K562 (cell line): ENCODE results near the gene ATP8B2. TPM values are rescaled to one million over a fixed set of nuclear protein-coding genes. Genes with fewer than 3 reads are reported as not detected.

Source experiments
- ARNT ChIP-seq, 2 experiments: fragments of 450-650 bp; IDR thresholded peaks; 2 replicates each; pipeline ENCODE4 v1.6.1; 2016; ENCODE audit warnings: mild to moderate bottlenecking in 1 of 2
- BCL6 ChIP-seq: fragments of 250-450 bp; sonication (Bioruptor Pico); IDR thresholded peaks from 2 replicates; pipeline ENCODE4 v1.4.0; 2020
- CEBPG ChIP-seq, 3 experiments: fragments of 200-800 bp in 1 of 3; sonication (Bioruptor generic) in 1 of 3; sonication (generic) in 1 of 3; formaldehyde crosslinking in 1 of 3; IDR thresholded peaks in 2 of 3; conservative IDR thresholded peaks in 1 of 3; 2 replicates each; pipeline versions ENCODE4 v1.6.1 to v1.8.0; 2016 to 2022; ENCODE audit warnings: missing compliant biosample characterization in 2 of 3, missing genetic modification characterization in 2 of 3, mild to moderate bottlenecking in 1 of 3, missing genetic modification reagents in 1 of 3
- ETS2 ChIP-seq: IDR thresholded peaks from 2 replicates; pipeline ENCODE4 v1.6.1; 2016; ENCODE audit warnings: borderline replicate concordance, missing genetic modification characterization, mild to moderate bottlenecking, moderate library complexity, missing compliant biosample characterization; ENCODE audit not compliant: poor library complexity, severe bottlenecking
- GATAD2B ChIP-seq: fragments of 450-650 bp; IDR thresholded peaks from 2 replicates; pipeline ENCODE4 v1.6.1; 2017; ENCODE audit warnings: mild to moderate bottlenecking, borderline replicate concordance
- IFI16 ChIP-seq: fragments of 250-450 bp; sonication (Bioruptor Pico); IDR thresholded peaks from 2 replicates; pipeline ENCODE4 v2.1.2; 2022; ENCODE audit warnings: mild to moderate bottlenecking, inconsistent platforms
- MNT ChIP-seq, 2 experiments: fragments of 450-650 bp; conservative IDR thresholded peaks; 2 replicates each; pipeline ENCODE4 v1.6.1; 2017; ENCODE audit warnings: mild to moderate bottlenecking in 2 of 2, moderate library complexity in 2 of 2
- MTA2 ChIP-seq: fragments of 450-650 bp; IDR thresholded peaks from 2 replicates; pipeline ENCODE4 v1.6.1; 2016; ENCODE audit warnings: low read depth
- NEUROD1 ChIP-seq: fragments of 150-350 bp; IDR thresholded peaks from 2 replicates; pipeline ENCODE4 v1.6.1; 2014; ENCODE audit warnings: borderline replicate concordance, low read length, low read depth; ENCODE audit not compliant: partially characterized antibody
- PHF8 ChIP-seq: fragments of 200-600 bp; sonication (generic); IDR thresholded peaks from 2 replicates; pipeline ENCODE4 v1.6.1; 2012; ENCODE audit warnings: mixed run types, mild to moderate bottlenecking, inconsistent platforms, low read length, moderate library complexity, borderline replicate concordance
- POLR3A ChIP-seq: IDR thresholded peaks from 2 replicates; pipeline ENCODE4 v1.6.1; 2011; ENCODE audit warnings: borderline replicate concordance, mild to moderate bottlenecking, moderate library complexity; ENCODE audit not compliant: insufficient read length, insufficient read depth; ENCODE audit errors: extremely low read depth
- RBBP5 ChIP-seq: fragments of 200-600 bp; sonication (generic); IDR thresholded peaks from 2 replicates; pipeline ENCODE4 v1.6.1; 2012; ENCODE audit warnings: borderline replicate concordance, mild to moderate bottlenecking, low read length, control low read depth, inconsistent platforms; ENCODE audit not compliant: insufficient read depth, poor library complexity, severe bottlenecking
- RBM17 ChIP-seq: fragments of 200-400 bp; formaldehyde crosslinking; IDR thresholded peaks from 2 replicates; pipeline ENCODE4 v1.6.1; 2017; ENCODE audit warnings: low read depth, mild to moderate bottlenecking, low read length, borderline replicate concordance
- SMARCA4 ChIP-seq: fragments of 450-650 bp; IDR thresholded peaks from 2 replicates; pipeline ENCODE4 v1.6.1; 2016
- SMARCE1 ChIP-seq: fragments of 450-650 bp; IDR thresholded peaks from 2 replicates; pipeline ENCODE4 v1.7.1; 2016; ENCODE audit warnings: mild to moderate bottlenecking
- TBP ChIP-seq: optimal IDR thresholded peaks from 2 replicates; pipeline ENCODE3; 2011; ENCODE audit warnings: low read depth, low read length, improper control_type of control experiment
- VEZF1 ChIP-seq: fragments of 200-800 bp; sonication (Bioruptor generic); IDR thresholded peaks from 2 replicates; pipeline ENCODE4 v1.6.1; 2017; ENCODE audit warnings: missing genetic modification characterization, missing compliant biosample characterization
- ZBED1 ChIP-seq: IDR thresholded peaks from 2 replicates; pipeline ENCODE4 v1.6.1; 2014
- ZNF41 ChIP-seq: fragments of 250-450 bp; sonication (Bioruptor Pico); conservative IDR thresholded peaks from 2 replicates; pipeline ENCODE4 v1.4.0; 2020; ENCODE audit warnings: mild to moderate bottlenecking
- ZNF436 ChIP-seq: fragments of 250-450, 450-650 bp; sonication (Bioruptor Pico); formaldehyde crosslinking; IDR thresholded peaks from 2 replicates; pipeline ENCODE4 v1.7.0; 2020; ENCODE audit warnings: mild to moderate bottlenecking
- ZNF586 ChIP-seq: fragments of 450-650 bp; formaldehyde crosslinking; conservative IDR thresholded peaks from 2 replicates; pipeline ENCODE4 v1.4.0; 2020; ENCODE audit warnings: mild to moderate bottlenecking, moderate library complexity
- ZNF609 ChIP-seq: sonication (generic); formaldehyde crosslinking; IDR thresholded peaks from 2 replicates; pipeline ENCODE4 v1.8.1; 2023; ENCODE audit warnings: missing genetic modification reagents, mild to moderate bottlenecking, borderline replicate concordance
- polyA plus RNA-seq, 8 experiments: library from polyadenylated mRNA; depleted of rRNA in 4 of 8; stranded (reverse) in 5 of 8; unstranded in 3 of 8; fragments of >200 nt; fragmentation: Nextera tagmentation in 2 of 8; fragmentation: Illumina TruSeq in 1 of 8; extraction: Ambion mirVana in 2 of 8; extraction: Trizol in 1 of 8; gene quantifications; 2 replicates each; pipeline versions ENCODE4 v1.2.1 to v1.2.3, GENCODE V29; 2011 to 2014; ENCODE audit warnings: inconsistent platforms in 1 of 8, missing spikeins in 1 of 8
- total RNA-seq, 7 experiments: library from RNA; depleted of rRNA in 6 of 7; stranded (reverse); fragments of >200 nt in 6 of 7; fragmentation: Illumina TruSeq in 2 of 7; extraction: Trizol in 2 of 7; gene quantifications; 2 replicates each; pipeline versions ENCODE4 v1.2.1 to v1.2.3, GENCODE V29; 2011 to 2021; ENCODE audit warnings: low replicate concordance in 1 of 7

Gene ATP8B2
- total and polyA plus RNA-seq, 9 of the 15 experiments (the other 6 are each of a cell fraction or from before 2014, with no cell fraction given) = 0.27 to 33.2 (median 18.4) TPM

- peak; percentile 26 for TF ChIP-seq RBBP5
- TF ChIP-seq ZNF586 (CRISPR knock-in tag) = no peak
- TF ChIP-seq BCL6 (CRISPR knock-in tag) = no peak
- no peak for TF ChIP-seq ZNF41
- TF ChIP-seq POLR3A = no peak
- peak; percentile 93 for TF ChIP-seq SMARCE1
- TF ChIP-seq IFI16 = no peak
- no peak for TF ChIP-seq ARNT (IDR thresholded peaks at IDR 0.05)
- no peak for TF ChIP-seq RBM17
- TF ChIP-seq PHF8 = no peak
- TF ChIP-seq ZBED1 = no peak
- TF ChIP-seq VEZF1 (CRISPR knock-in tag) = no peak
- peak; percentile 59 for TF ChIP-seq MTA2
- peak; percentile 38 for TF ChIP-seq NEUROD1
- TF ChIP-seq TBP = no peak
- TF ChIP-seq GATAD2B = peak; percentile 80
- no peak for TF ChIP-seq ZNF436
- TF ChIP-seq SMARCA4 = peak; percentile 94
- no peak for TF ChIP-seq ZNF609 (CRISPR knock-in tag)
- TF ChIP-seq MNT (conservative IDR thresholded peaks at IDR 0.05) = no peak; a peak in 1 of 4 replicates
- no peak for TF ChIP-seq ETS2
- no peak for TF ChIP-seq CEBPG (CRISPR knock-in tag; IDR thresholded peaks at IDR 0.05)
- no peak for TF ChIP-seq CEBPG (tag; conservative IDR thresholded peaks at IDR 0.05 in 1 of 2, IDR thresholded peaks at IDR 0.05 in 1 of 2)
Measured at GRCh38 chr1:154313066-154313356, 12.3 kb upstream of the ATP8B2 start (continued).
